H1 (cell line): Measurements from ENCODE around the gene PPP2R2D. TPM values are rescaled to one million over a fixed set of nuclear protein-coding genes. Genes with fewer than 3 reads are reported as not detected.
A peak's percentile ranks its signal among the peaks of the same experiment; 100 is the strongest.

Experiments used
- CREB1 ChIP-seq: IDR thresholded peaks from 2 replicates; pipeline ENCODE4 v1.6.1; 2012; ENCODE audit warnings: inconsistent platforms
- CTBP2 ChIP-seq: IDR thresholded peaks from 2 replicates; pipeline ENCODE4 v1.7.0; 2011; ENCODE audit warnings: borderline replicate concordance, mild to moderate bottlenecking, moderate library complexity, mixed read lengths, low read length; ENCODE audit not compliant: insufficient read depth, insufficient read length
- RXRA ChIP-seq: IDR thresholded peaks from 2 replicates; pipeline ENCODE4 v1.6.1; 2011; ENCODE audit warnings: low read depth, mild to moderate bottlenecking, low read length, moderate library complexity; ENCODE audit not compliant: insufficient read depth
- polyA plus RNA-seq, 7 experiments: library from polyadenylated mRNA; depleted of rRNA in 3 of 7; stranded (reverse) in 5 of 7; unstranded in 2 of 7; fragments of >200 nt in 5 of 7; fragments of 200-250 nt in 2 of 7; gene quantifications; 1 replicate in 5 of 7; 2 replicates in 1 of 7; 4 replicates in 1 of 7; pipeline versions ENCODE4 v1.2.1 to v1.2.3, GENCODE V29; 2011 to 2013; ENCODE audit warnings: missing spikeins in 2 of 7, mixed read lengths in 2 of 7
- total RNA-seq: library from RNA; stranded (reverse); fragmentation: NEBNext Ultra II Directional; extraction: Animal tissue kit (Norgen Biotek cat#: 25700); gene quantifications from 2 replicates; pipeline ENCODE4 v1.2.1, GENCODE V29; 2021
- TF ChIP-seq, protein P1 (sequence below): fragments of 300-600 bp; sonication (generic); IDR thresholded peaks from 2 replicates; pipeline ENCODE4 v1.7.1; 2012; ENCODE audit warnings: low read length, moderate library complexity, mild to moderate bottlenecking, inconsistent platforms; ENCODE audit not compliant: insufficient replicate concordance
- TF ChIP-seq, protein P2 (sequence below): IDR thresholded peaks from 2 replicates; pipeline ENCODE4 v1.6.1; 2011; ENCODE audit warnings: low read length, improper control_type of control experiment

Gene PPP2R2D
- total and polyA plus RNA-seq, 2 of the 8 experiments (the other 6 are each of a cell fraction or from before 2014, with no cell fraction given) = 25.4 to 32.8 TPM

DNA sequence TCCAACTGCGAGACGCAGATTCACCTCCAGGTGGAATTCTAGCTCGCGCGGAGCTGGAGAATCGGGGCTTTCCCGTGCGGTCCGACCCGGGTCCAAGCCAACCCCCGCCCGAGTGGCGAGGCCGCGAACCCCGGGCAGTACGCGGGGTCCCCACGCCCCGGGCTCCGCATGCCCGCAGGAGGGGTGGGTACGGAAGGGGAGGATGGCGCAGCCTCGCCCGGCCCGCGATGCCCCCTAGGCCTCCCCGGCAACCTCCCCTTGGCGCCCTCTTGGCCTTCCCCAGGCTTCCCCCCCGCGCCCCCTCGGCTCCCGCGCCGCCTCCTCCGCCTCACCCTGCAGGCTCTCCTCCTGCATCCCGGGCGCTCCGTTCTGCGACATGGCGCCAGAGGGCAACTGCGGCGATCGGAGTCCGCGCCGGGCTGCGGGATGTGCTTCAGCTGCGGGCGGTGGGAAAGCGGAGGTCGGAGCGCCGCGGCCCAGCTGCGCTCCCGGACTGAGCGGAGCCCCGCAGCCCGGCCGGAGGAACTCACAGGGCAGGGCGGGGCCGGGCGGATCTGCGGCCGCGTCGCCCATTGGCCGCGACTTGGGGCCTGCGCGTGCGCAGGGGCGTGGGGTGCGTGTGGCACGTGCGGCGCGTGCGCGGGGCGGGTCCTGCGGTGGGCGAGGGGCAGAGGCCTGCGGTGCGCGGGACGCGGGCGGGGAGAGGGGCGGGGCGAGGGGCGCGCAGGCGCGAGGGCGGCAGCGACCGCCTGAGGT is 80.8 kb downstream of the PPP2R2D start, which contains the start of gene BNIP3 (continued):
- TF ChIP-seq, protein P1, sequence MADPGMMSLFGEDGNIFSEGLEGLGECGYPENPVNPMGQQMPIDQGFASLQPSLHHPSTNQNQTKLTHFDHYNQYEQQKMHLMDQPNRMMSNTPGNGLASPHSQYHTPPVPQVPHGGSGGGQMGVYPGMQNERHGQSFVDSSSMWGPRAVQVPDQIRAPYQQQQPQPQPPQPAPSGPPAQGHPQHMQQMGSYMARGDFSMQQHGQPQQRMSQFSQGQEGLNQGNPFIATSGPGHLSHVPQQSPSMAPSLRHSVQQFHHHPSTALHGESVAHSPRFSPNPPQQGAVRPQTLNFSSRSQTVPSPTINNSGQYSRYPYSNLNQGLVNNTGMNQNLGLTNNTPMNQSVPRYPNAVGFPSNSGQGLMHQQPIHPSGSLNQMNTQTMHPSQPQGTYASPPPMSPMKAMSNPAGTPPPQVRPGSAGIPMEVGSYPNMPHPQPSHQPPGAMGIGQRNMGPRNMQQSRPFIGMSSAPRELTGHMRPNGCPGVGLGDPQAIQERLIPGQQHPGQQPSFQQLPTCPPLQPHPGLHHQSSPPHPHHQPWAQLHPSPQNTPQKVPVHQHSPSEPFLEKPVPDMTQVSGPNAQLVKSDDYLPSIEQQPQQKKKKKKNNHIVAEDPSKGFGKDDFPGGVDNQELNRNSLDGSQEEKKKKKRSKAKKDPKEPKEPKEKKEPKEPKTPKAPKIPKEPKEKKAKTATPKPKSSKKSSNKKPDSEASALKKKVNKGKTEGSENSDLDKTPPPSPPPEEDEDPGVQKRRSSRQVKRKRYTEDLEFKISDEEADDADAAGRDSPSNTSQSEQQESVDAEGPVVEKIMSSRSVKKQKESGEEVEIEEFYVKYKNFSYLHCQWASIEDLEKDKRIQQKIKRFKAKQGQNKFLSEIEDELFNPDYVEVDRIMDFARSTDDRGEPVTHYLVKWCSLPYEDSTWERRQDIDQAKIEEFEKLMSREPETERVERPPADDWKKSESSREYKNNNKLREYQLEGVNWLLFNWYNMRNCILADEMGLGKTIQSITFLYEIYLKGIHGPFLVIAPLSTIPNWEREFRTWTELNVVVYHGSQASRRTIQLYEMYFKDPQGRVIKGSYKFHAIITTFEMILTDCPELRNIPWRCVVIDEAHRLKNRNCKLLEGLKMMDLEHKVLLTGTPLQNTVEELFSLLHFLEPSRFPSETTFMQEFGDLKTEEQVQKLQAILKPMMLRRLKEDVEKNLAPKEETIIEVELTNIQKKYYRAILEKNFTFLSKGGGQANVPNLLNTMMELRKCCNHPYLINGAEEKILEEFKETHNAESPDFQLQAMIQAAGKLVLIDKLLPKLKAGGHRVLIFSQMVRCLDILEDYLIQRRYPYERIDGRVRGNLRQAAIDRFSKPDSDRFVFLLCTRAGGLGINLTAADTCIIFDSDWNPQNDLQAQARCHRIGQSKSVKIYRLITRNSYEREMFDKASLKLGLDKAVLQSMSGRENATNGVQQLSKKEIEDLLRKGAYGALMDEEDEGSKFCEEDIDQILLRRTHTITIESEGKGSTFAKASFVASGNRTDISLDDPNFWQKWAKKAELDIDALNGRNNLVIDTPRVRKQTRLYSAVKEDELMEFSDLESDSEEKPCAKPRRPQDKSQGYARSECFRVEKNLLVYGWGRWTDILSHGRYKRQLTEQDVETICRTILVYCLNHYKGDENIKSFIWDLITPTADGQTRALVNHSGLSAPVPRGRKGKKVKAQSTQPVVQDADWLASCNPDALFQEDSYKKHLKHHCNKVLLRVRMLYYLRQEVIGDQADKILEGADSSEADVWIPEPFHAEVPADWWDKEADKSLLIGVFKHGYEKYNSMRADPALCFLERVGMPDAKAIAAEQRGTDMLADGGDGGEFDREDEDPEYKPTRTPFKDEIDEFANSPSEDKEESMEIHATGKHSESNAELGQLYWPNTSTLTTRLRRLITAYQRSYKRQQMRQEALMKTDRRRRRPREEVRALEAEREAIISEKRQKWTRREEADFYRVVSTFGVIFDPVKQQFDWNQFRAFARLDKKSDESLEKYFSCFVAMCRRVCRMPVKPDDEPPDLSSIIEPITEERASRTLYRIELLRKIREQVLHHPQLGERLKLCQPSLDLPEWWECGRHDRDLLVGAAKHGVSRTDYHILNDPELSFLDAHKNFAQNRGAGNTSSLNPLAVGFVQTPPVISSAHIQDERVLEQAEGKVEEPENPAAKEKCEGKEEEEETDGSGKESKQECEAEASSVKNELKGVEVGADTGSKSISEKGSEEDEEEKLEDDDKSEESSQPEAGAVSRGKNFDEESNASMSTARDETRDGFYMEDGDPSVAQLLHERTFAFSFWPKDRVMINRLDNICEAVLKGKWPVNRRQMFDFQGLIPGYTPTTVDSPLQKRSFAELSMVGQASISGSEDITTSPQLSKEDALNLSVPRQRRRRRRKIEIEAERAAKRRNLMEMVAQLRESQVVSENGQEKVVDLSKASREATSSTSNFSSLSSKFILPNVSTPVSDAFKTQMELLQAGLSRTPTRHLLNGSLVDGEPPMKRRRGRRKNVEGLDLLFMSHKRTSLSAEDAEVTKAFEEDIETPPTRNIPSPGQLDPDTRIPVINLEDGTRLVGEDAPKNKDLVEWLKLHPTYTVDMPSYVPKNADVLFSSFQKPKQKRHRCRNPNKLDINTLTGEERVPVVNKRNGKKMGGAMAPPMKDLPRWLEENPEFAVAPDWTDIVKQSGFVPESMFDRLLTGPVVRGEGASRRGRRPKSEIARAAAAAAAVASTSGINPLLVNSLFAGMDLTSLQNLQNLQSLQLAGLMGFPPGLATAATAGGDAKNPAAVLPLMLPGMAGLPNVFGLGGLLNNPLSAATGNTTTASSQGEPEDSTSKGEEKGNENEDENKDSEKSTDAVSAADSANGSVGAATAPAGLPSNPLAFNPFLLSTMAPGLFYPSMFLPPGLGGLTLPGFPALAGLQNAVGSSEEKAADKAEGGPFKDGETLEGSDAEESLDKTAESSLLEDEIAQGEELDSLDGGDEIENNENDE = no peak
- TF ChIP-seq, protein P2, sequence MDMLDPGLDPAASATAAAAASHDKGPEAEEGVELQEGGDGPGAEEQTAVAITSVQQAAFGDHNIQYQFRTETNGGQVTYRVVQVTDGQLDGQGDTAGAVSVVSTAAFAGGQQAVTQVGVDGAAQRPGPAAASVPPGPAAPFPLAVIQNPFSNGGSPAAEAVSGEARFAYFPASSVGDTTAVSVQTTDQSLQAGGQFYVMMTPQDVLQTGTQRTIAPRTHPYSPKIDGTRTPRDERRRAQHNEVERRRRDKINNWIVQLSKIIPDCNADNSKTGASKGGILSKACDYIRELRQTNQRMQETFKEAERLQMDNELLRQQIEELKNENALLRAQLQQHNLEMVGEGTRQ = no peak
- TF ChIP-seq CTBP2 (no peak), CREB1 (peak; percentile 8; the same call in 1 of the 2 replicates), RXRA (no peak)
